ENCODE data around the gene IGSF22. TPM values are rescaled to one million over a fixed set of nuclear protein-coding genes. Genes with fewer than 3 reads are reported as not detected.

Gene IGSF22
- total and polyA plus RNA-seq, 2 of the 8 experiments (the other 6 are each of a cell fraction or from before 2014, with no cell fraction given), result 0.14 TPM; not detected in 1

DNA sequence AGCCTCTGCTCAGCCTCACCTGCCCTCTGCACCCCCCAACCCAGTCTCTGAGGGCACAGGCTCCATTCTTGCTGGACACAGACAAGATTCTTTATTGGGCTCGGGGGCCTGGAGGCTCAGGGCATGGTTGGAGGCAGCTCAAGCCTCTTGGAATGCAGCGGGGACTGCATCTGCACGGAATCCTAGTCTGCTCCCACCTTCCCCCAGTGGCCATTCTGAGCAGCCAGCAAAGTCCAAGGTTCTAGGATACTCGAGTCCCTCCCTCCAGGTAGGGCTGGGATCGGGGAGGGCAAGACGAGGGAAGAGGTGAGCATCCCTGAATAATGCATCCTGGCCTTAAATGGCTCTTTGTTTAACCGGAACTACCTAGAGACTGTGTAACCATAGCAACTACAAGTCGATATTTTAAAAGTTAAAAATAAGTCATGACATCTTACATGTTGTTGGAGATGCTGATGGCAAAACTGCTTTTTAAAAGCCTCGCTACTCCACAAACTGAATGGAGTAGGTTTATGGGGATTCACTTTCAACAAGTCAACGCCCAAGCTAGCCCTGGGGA, 10.7 kb upstream of the IGSF22 start:
- Histone ChIP-seq H4K8ac (ENCODE audit: extremely low read depth, insufficient read depth, low read length) (no peak overlapping the region; the same call in 1 of the 2 replicates), H2AFZ (ENCODE audit: low read length) (no peak overlapping the region), H2AK5ac (ENCODE audit: low read depth, low read length) (no peak overlapping the region), H3K79me1 (ENCODE audit: low read depth, low read length) (no peaks in the 10 kb centered on the region), H3K23ac (ENCODE audit: insufficient read length) (no peak overlapping the region), H3K27ac (ENCODE audit: low read depth, low read length) (no peak overlapping the region), H3K9me3 (ENCODE audit: insufficient read depth in 2 of 2, low read depth in 1 of 2, low read length in 1 of 2) (no peaks in the 10 kb centered on the region), H2BK15ac (ENCODE audit: low read length) (no peak overlapping the region), H2BK20ac (ENCODE audit: low read length) (no peak overlapping the region), H2BK12ac (ENCODE audit: low read depth, low read length) (no peak overlapping the region), H3K79me2 (ENCODE audit: control insufficient read depth in 1 of 2, insufficient read depth in 2 of 2, low read length in 2 of 2) (no peaks in the 10 kb centered on the region), H4K20me1 (replicated peaks in 1 of 2; ENCODE audit: control insufficient read depth in 1 of 2, insufficient read depth in 2 of 2, low read length in 2 of 2) (no peaks in the 10 kb centered on the region), H4K91ac (replicated peaks; ENCODE audit: insufficient read length, low read length) (no peak overlapping the region), H2BK120ac (replicated peaks; ENCODE audit: low read depth, low read length) (no peak overlapping the region), H3K56ac (replicated peaks; ENCODE audit: insufficient read length, low read depth, low read length) (no peak overlapping the region), H3K23me2 (ENCODE audit: low read depth, low read length) (no peaks in the 10 kb centered on the region), H3K4me3 (ENCODE audit: extremely low read depth in 1 of 4, insufficient read depth in 2 of 4, low read depth in 3 of 4, low read length in 4 of 4) (no peak overlapping the region), H3K36me3 (ENCODE audit: control insufficient read depth in 2 of 4, insufficient read depth in 4 of 4, low read length in 3 of 4) (no peaks in the 10 kb centered on the region), H3K14ac (ENCODE audit: insufficient read length) (no peak overlapping the region), H4K5ac (ENCODE audit: insufficient read length, low read depth, low read length) (no peak overlapping the region), H3K4ac (replicated peaks; ENCODE audit: insufficient read length, low read depth, low read length) (no peak overlapping the region), H3K9ac (replicated peaks in 1 of 4; ENCODE audit: extremely low read depth in 1 of 4, low read depth in 3 of 4, low read length in 3 of 4) (no peak overlapping the region), H2BK5ac (ENCODE audit: low read depth, low read length) (no peak overlapping the region), H3K4me1 (replicated peaks in 1 of 4; ENCODE audit: control insufficient read depth in 3 of 4, insufficient read depth in 4 of 4, low read length in 3 of 4) (no peaks in the 10 kb centered on the region), H3K4me2 (ENCODE audit: insufficient read depth in 1 of 2, low read depth in 2 of 2, low read length in 2 of 2) (no peak overlapping the region), H3K18ac (ENCODE audit: extremely low read depth, low read length) (no peak overlapping the region), H3K27me3 (replicated peaks in 1 of 4; ENCODE audit: control insufficient read depth in 3 of 4, extremely low read depth in 1 of 4, insufficient read depth in 3 of 4, low read length in 3 of 4) (no peaks in the 10 kb centered on the region)
- TF ChIP-seq, protein P1, sequence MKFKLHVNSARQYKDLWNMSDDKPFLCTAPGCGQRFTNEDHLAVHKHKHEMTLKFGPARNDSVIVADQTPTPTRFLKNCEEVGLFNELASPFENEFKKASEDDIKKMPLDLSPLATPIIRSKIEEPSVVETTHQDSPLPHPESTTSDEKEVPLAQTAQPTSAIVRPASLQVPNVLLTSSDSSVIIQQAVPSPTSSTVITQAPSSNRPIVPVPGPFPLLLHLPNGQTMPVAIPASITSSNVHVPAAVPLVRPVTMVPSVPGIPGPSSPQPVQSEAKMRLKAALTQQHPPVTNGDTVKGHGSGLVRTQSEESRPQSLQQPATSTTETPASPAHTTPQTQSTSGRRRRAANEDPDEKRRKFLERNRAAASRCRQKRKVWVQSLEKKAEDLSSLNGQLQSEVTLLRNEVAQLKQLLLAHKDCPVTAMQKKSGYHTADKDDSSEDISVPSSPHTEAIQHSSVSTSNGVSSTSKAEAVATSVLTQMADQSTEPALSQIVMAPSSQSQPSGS (IDR thresholded peaks at IDR 0.05; ENCODE audit: low read length), result no peak
- TF ChIP-seq, protein P2, sequence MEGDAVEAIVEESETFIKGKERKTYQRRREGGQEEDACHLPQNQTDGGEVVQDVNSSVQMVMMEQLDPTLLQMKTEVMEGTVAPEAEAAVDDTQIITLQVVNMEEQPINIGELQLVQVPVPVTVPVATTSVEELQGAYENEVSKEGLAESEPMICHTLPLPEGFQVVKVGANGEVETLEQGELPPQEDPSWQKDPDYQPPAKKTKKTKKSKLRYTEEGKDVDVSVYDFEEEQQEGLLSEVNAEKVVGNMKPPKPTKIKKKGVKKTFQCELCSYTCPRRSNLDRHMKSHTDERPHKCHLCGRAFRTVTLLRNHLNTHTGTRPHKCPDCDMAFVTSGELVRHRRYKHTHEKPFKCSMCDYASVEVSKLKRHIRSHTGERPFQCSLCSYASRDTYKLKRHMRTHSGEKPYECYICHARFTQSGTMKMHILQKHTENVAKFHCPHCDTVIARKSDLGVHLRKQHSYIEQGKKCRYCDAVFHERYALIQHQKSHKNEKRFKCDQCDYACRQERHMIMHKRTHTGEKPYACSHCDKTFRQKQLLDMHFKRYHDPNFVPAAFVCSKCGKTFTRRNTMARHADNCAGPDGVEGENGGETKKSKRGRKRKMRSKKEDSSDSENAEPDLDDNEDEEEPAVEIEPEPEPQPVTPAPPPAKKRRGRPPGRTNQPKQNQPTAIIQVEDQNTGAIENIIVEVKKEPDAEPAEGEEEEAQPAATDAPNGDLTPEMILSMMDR (IDR thresholded peaks at IDR 0.05; ENCODE audit: control extremely low read depth in 1 of 3, insufficient read depth in 1 of 3, low read depth in 1 of 3, low read length in 3 of 3), result peak in 1 of 3 experiments; percentile 19; a peak in 2 of 4 replicates
- TF ChIP-seq SRF (IDR thresholded peaks at IDR 0.05; ENCODE audit: low read depth, low read length) (peak; percentile 52; the same call in 1 of the 2 replicates), TEAD4 (IDR thresholded peaks at IDR 0.05; ENCODE audit: low read depth, low read length) (peak; percentile 68; the same call in 1 of the 2 replicates)
- no peak for FAIRE-seq
- ChIA-PET POLR2A (ENCODE audit: partially characterized antibody) (no interaction called here), CTCF (ENCODE audit: partially characterized antibody) (interaction anchor here (0.9 to 16.4 kb wide), 6 partner anchors 9 to 147 kb away, joined by 3 to 244 read pairs (median 4); partner anchors contain the start of gene IGSF22)
- peak in 1 of 2 experiments; percentile 53 for DNase-seq (ENCODE audit: low read depth in 1 of 2, low spot score in 2 of 2)
- 78% methylated on average over 9 of the region's 10 CpGs; no CpG with 5 or more reads in 1 of the 2 experiments for whole genome bisulfite sequencing, 2 experiments (ENCODE audit: extremely low coverage in 1 of 2, insufficient coverage in 1 of 2, insufficient read length in 1 of 2, insufficient replicate concordance in 2 of 2, low coverage in 1 of 2, low lambda C conversion rate in 2 of 2, missing lambda C conversion rate in 1 of 2)
